Activated naive CD4-positive, alpha-beta T cell (primary cell): ENCODE results near the gene PTPRK.

Experiments
- DNase-seq, 4 experiments: peaks; one replicate each; lab custom pipeline; 2025; lab: John Stamatoyannopoulos, UW

The PTPRK gene

GRCh38 chr6:128284128-128284527, 236.3 kb downstream of the PTPRK start:
- DNase-seq: no peak

GRCh38 chr6:128282961-128283360, 237.4 kb downstream of the PTPRK start:
- DNase-seq: no peak

- no peak for DNase-seq
Measured at GRCh38 chr6:128280960-128281359, 239.4 kb downstream of the PTPRK start.

- DNase-seq: no peak
Measured at GRCh38 chr6:128280066-128280465, 240.3 kb downstream of the PTPRK start.

- DNase-seq: no peak
Measured at GRCh38 chr6:128278836-128279235, 241.6 kb downstream of the PTPRK start.

- DNase-seq: no peak
Measured at GRCh38 chr6:128277379-128277778, 243.0 kb downstream of the PTPRK start.

GRCh38 chr6:128276311-128276710, 244.1 kb downstream of the PTPRK start:
- DNase-seq: no peak

- no peak for DNase-seq
Measured at GRCh38 chr6:128275681-128276080, 244.7 kb downstream of the PTPRK start.

GRCh38 chr6:128275030-128275429, 245.4 kb downstream of the PTPRK start:
- no peak for DNase-seq

- no peak for DNase-seq
Measured at GRCh38 chr6:128271527-128271926, 248.9 kb downstream of the PTPRK start.

- no peak for DNase-seq
Measured at GRCh38 chr6:128271011-128271410, 249.4 kb downstream of the PTPRK start.

- DNase-seq: no peak
Measured at GRCh38 chr6:128266946-128267345, 253.5 kb downstream of the PTPRK start.

GRCh38 chr6:128265706-128266105, 254.7 kb downstream of the PTPRK start:
- DNase-seq: no peak

- no peak for DNase-seq
Measured at GRCh38 chr6:128259730-128260685, 260.4 kb downstream of the PTPRK start.

GRCh38 chr6:128259029-128259724, 261.2 kb downstream of the PTPRK start:
- no peak for DNase-seq

- DNase-seq: no peak
Measured at GRCh38 chr6:128256095-128256494, 264.3 kb downstream of the PTPRK start.

- no peak for DNase-seq
Measured at GRCh38 chr6:128252341-128253176, 267.8 kb downstream of the PTPRK start.

- DNase-seq: no peak
Measured at GRCh38 chr6:128251445-128252340, 268.7 kb downstream of the PTPRK start.

GRCh38 chr6:128250370-128251070, 269.9 kb downstream of the PTPRK start:
- no peak for DNase-seq

- DNase-seq: no peak
Measured at GRCh38 chr6:128249429-128249828, 271.0 kb downstream of the PTPRK start.
